Naive thymus-derived CD8-positive, alpha-beta T cell (primary cell): Measurements from ENCODE around the gene HAPSTR1. TPM values are rescaled to one million over a fixed set of nuclear protein-coding genes. Genes with fewer than 3 reads are reported as not detected.

Source experiments
- ATAC-seq, 2 donors: fragments of 150-1000 bp; cut with Tn5 transposase in 1 of 2; sonication (Bioruptor Pico), chemical (Tn5 transposase) in 1 of 2; 1 replicate in 1 of 2; 2 replicates in 1 of 2; pipeline ENCODE4 v1.10.0; 2021; ENCODE audit warnings: mild to moderate bottlenecking in 2 of 2, moderate library complexity in 2 of 2
- POLR2A ChIA-PET: fragments of 350-600 bp; sonication (Branson Sonifier 250); formaldehyde crosslinking; loops from one replicate; lab custom pipeline; 2021; ENCODE audit warnings: antibody characterized with exemption; lab: Charles Lee
- DNase-seq, 10 donors: peaks; one replicate each; pipeline versions ENCODE4 v3.0.0 to v3.0.0-alpha.2; 2020 to 2022
- H3K27ac Mint-ChIP-seq, 10 donors: one replicate each; pipeline ENCODE4 v1.8.0; 2020 to 2022; ENCODE audit warnings: mild to moderate bottlenecking in 10 of 10, mixed read lengths in 10 of 10, moderate library complexity in 4 of 10, inconsistent platforms in 1 of 10
- H3K27me3 Mint-ChIP-seq, 5 donors: one replicate each; pipeline ENCODE4 v1.8.0; 2021 to 2022; ENCODE audit warnings: mixed read lengths in 5 of 5
- H3K36me3 Mint-ChIP-seq, 3 donors: one replicate each; pipeline ENCODE4 v1.8.0; 2020 to 2022; ENCODE audit warnings: mixed read lengths in 3 of 3, mild to moderate bottlenecking in 2 of 3, inconsistent platforms in 1 of 3
- H3K4me1 Mint-ChIP-seq, 4 donors: one replicate each; pipeline ENCODE4 v1.8.0; 2021 to 2022; ENCODE audit warnings: mixed read lengths in 4 of 4
- H3K4me3 Mint-ChIP-seq, 10 donors: one replicate each; pipeline ENCODE4 v1.8.0; 2020 to 2022; ENCODE audit warnings: mild to moderate bottlenecking in 10 of 10, mixed read lengths in 10 of 10, moderate library complexity in 6 of 10, inconsistent platforms in 1 of 10
- H3K9me3 Mint-ChIP-seq, 9 donors: one replicate each; pipeline ENCODE4 v1.8.0; 2020 to 2022; ENCODE audit warnings: mixed read lengths in 9 of 9, mild to moderate bottlenecking in 3 of 9, inconsistent platforms in 1 of 9, moderate library complexity in 1 of 9
- polyA plus RNA-seq, 3 donors: library from polyadenylated mRNA; unstranded; fragments of 300-500 nt; fragmentation: Illumina TruSeq; gene quantifications; one replicate each; pipeline ENCODE4 v1.2.3, GENCODE V29; 2021
- total RNA-seq, 8 experiments: library from RNA in 2 of 8; stranded (reverse) in 2 of 8; gene quantifications; one replicate each; pipeline ENCODE4 v1.2.3 and lab custom pipeline; 2021 to 2026

Gene HAPSTR1
- total and polyA plus RNA-seq, 5 experiments from 2014 or later = 9.9 to 102 (median 16.5) TPM

GRCh38 chr16:9054460-9054859 lies 37.0 kb upstream of the HAPSTR1 start:
- POLR2A ChIA-PET = no interaction called here
- Mint-ChIP-seq H3K36me3 (no peaks in the 10 kb centered on the region), H3K9me3 (no peaks in the 10 kb centered on the region), H3K27me3 (peaks cover 2 to 19% (median 5%) of the 10 kb centered on the region in 5 donors), H3K4me1 (no peaks in the 10 kb centered on the region), H3K4me3 (no peak overlapping the region), H3K27ac (no peak overlapping the region)
- ATAC-seq = no peak
- no peak for DNase-seq

- DNase-seq = no peak
- POLR2A ChIA-PET = no interaction called here
- H3K9me3 Mint-ChIP-seq = no peaks in the 10 kb centered on the region
- H3K4me3 Mint-ChIP-seq = no peak overlapping the region
- no peak for ATAC-seq
- H3K27ac Mint-ChIP-seq = no peak overlapping the region
- H3K36me3 Mint-ChIP-seq = no peaks in the 10 kb centered on the region
- no peaks in the 10 kb centered on the region for H3K4me1 Mint-ChIP-seq
- peaks cover 2 to 19% (median 5%) of the 10 kb centered on the region in 5 donors for H3K27me3 Mint-ChIP-seq
These were observed 36.3 kb upstream of the HAPSTR1 start for GRCh38 chr16:9055115-9055514.

- H3K27me3 Mint-ChIP-seq = peaks cover 2 to 19% (median 5%) of the 10 kb centered on the region in 5 donors
- H3K4me1 Mint-ChIP-seq = no peaks in the 10 kb centered on the region
- no peaks in the 10 kb centered on the region for H3K9me3 Mint-ChIP-seq
- no peaks in the 10 kb centered on the region for H3K36me3 Mint-ChIP-seq
- no peak for DNase-seq
- POLR2A ChIA-PET = interaction anchor here (0.7 kb wide), 1 partner anchor 269 kb away, joined by 4 read pairs; no protein-coding TSS in a partner anchor
- no peak for ATAC-seq
- no peak overlapping the region for H3K27ac Mint-ChIP-seq
- no peak overlapping the region for H3K4me3 Mint-ChIP-seq
These were observed 35.8 kb upstream of the HAPSTR1 start for GRCh38 chr16:9055661-9056060.

GRCh38 chr16:9056061-9056460 lies 35.4 kb upstream of the HAPSTR1 start:
- no peak for ATAC-seq

GRCh38 chr16:9058211-9058610 lies 33.2 kb upstream of the HAPSTR1 start:
- Mint-ChIP-seq H3K36me3 (no peaks in the 10 kb centered on the region), H3K4me1 (peaks cover 7 to 11% (median 8%) of the 10 kb centered on the region in 4 donors)

More at GRCh38 chr16:9056061-9056460, 35.4 kb upstream of the HAPSTR1 start:
- no peaks in the 10 kb centered on the region for H3K9me3 Mint-ChIP-seq
- DNase-seq = no peak
- POLR2A ChIA-PET = interaction anchor here (0.7 kb wide), 1 partner anchor 270 kb away, joined by 4 read pairs; no protein-coding TSS in a partner anchor
- peaks cover 1 to 2% (median 1%) of the 10 kb centered on the region in 4 donors for H3K4me1 Mint-ChIP-seq
- peaks cover 2 to 19% (median 5%) of the 10 kb centered on the region in 5 donors for H3K27me3 Mint-ChIP-seq
- H3K36me3 Mint-ChIP-seq = no peaks in the 10 kb centered on the region
- H3K27ac Mint-ChIP-seq = no peak overlapping the region
- H3K4me3 Mint-ChIP-seq = no peak overlapping the region

GRCh38 chr16:9060225-9060624 lies 31.2 kb upstream of the HAPSTR1 start:
- H3K27ac Mint-ChIP-seq = no peak overlapping the region
- H3K27me3 Mint-ChIP-seq = peaks cover 0 to 1% (median 0%) of the 10 kb centered on the region in 5 donors
- H3K9me3 Mint-ChIP-seq = no peaks in the 10 kb centered on the region
- DNase-seq (no peak), ATAC-seq (no peak)
- no peak overlapping the region for H3K4me3 Mint-ChIP-seq
- peaks cover 7 to 11% (median 8%) of the 10 kb centered on the region in 4 donors for H3K4me1 Mint-ChIP-seq
- H3K36me3 Mint-ChIP-seq = no peaks in the 10 kb centered on the region
- POLR2A ChIA-PET = no interaction called here

More at GRCh38 chr16:9058211-9058610, 33.2 kb upstream of the HAPSTR1 start:
- POLR2A ChIA-PET = no interaction called here
- Mint-ChIP-seq H3K9me3 (no peaks in the 10 kb centered on the region), H3K27ac (peak overlapping the region in 1 of 10 donors; percentile 11), H3K27me3 (peaks cover 2 to 6% (median 4%) of the 10 kb centered on the region in 5 donors), H3K4me3 (no peak overlapping the region)
- no peak for ATAC-seq
- DNase-seq = no peak

- peaks cover 7 to 11% (median 8%) of the 10 kb centered on the region in 4 donors for H3K4me1 Mint-ChIP-seq
- no peak for ATAC-seq
- H3K9me3 Mint-ChIP-seq = no peaks in the 10 kb centered on the region
- DNase-seq = no peak
- peaks cover 0 to 1% (median 0%) of the 10 kb centered on the region in 5 donors for H3K27me3 Mint-ChIP-seq
- no peak overlapping the region for H3K4me3 Mint-ChIP-seq
- H3K36me3 Mint-ChIP-seq = no peaks in the 10 kb centered on the region
- POLR2A ChIA-PET = no interaction called here
- peak overlapping the region in 2 of 10 donors; percentile 10 to 73 for H3K27ac Mint-ChIP-seq
These were observed 30.1 kb upstream of the HAPSTR1 start for GRCh38 chr16:9061358-9061813.

- no peak for DNase-seq
- no peak for ATAC-seq
- Mint-ChIP-seq H3K4me3 (no peak overlapping the region), H3K4me1 (peaks cover 7 to 11% (median 8%) of the 10 kb centered on the region in 4 donors), H3K27me3 (peaks cover 0 to 1% (median 0%) of the 10 kb centered on the region in 5 donors), H3K9me3 (no peaks in the 10 kb centered on the region), H3K36me3 (no peaks in the 10 kb centered on the region), H3K27ac (no peak overlapping the region)
- POLR2A ChIA-PET = no interaction called here
These were observed 29.1 kb upstream of the HAPSTR1 start for GRCh38 chr16:9062301-9062700.

GRCh38 chr16:9065077-9065476 lies 26.4 kb upstream of the HAPSTR1 start:
- peaks cover 0 to 3% (median 0%) of the 10 kb centered on the region in 9 donors for H3K9me3 Mint-ChIP-seq
- POLR2A ChIA-PET = interaction anchor here (0.6 kb wide), 1 partner anchor 24 kb away, joined by 6 read pairs; no protein-coding TSS in a partner anchor
- peaks cover 7 to 11% (median 8%) of the 10 kb centered on the region in 4 donors for H3K4me1 Mint-ChIP-seq
- DNase-seq (no peak), ATAC-seq (no peak)
- peaks cover 0 to 3% (median 0%) of the 10 kb centered on the region in 3 donors for H3K36me3 Mint-ChIP-seq
- no peak overlapping the region for H3K4me3 Mint-ChIP-seq
- no peak overlapping the region for H3K27ac Mint-ChIP-seq
- H3K27me3 Mint-ChIP-seq = peaks cover 0 to 1% (median 0%) of the 10 kb centered on the region in 5 donors

- H3K27ac Mint-ChIP-seq = no peak overlapping the region
- POLR2A ChIA-PET = no interaction called here
- ATAC-seq (no peak), DNase-seq (no peak)
- H3K4me3 Mint-ChIP-seq = no peak overlapping the region
- H3K27me3 Mint-ChIP-seq = no peaks in the 10 kb centered on the region
- peaks cover 0 to 3% (median 0%) of the 10 kb centered on the region in 3 donors for H3K36me3 Mint-ChIP-seq
- H3K9me3 Mint-ChIP-seq = peaks cover 0 to 3% (median 0%) of the 10 kb centered on the region in 9 donors
- peaks cover 3 to 10% (median 8%) of the 10 kb centered on the region in 4 donors for H3K4me1 Mint-ChIP-seq
These were observed 22.6 kb upstream of the HAPSTR1 start for GRCh38 chr16:9068886-9069285.

- POLR2A ChIA-PET = no interaction called here
- DNase-seq = no peak
- H3K9me3 Mint-ChIP-seq = peaks cover 0 to 3% (median 0%) of the 10 kb centered on the region in 9 donors
- H3K27ac Mint-ChIP-seq = peak overlapping the region in 2 of 10 donors; percentile 4 to 30
- H3K27me3 Mint-ChIP-seq = no peaks in the 10 kb centered on the region
- peaks cover 0 to 3% (median 0%) of the 10 kb centered on the region in 3 donors for H3K36me3 Mint-ChIP-seq
- H3K4me1 Mint-ChIP-seq = peaks cover 3 to 10% (median 8%) of the 10 kb centered on the region in 4 donors
- no peak for ATAC-seq
- no peak overlapping the region for H3K4me3 Mint-ChIP-seq
These were observed 21.2 kb upstream of the HAPSTR1 start for GRCh38 chr16:9070254-9070653.

GRCh38 chr16:9071377-9071776 lies 20.1 kb upstream of the HAPSTR1 start:
- no peaks in the 10 kb centered on the region for H3K27me3 Mint-ChIP-seq
- POLR2A ChIA-PET = no interaction called here
- H3K4me3 Mint-ChIP-seq = no peak overlapping the region
- no peak overlapping the region for H3K27ac Mint-ChIP-seq
- no peak for DNase-seq
- peaks cover 0 to 3% (median 0%) of the 10 kb centered on the region in 9 donors for H3K9me3 Mint-ChIP-seq
- H3K36me3 Mint-ChIP-seq = peaks cover 0 to 3% (median 0%) of the 10 kb centered on the region in 3 donors
- ATAC-seq = no peak
- H3K4me1 Mint-ChIP-seq = peaks cover 3 to 10% (median 8%) of the 10 kb centered on the region in 4 donors

GRCh38 chr16:9072806-9073341 lies 18.6 kb upstream of the HAPSTR1 start:
- ATAC-seq (peak in 1 of 2 donors; percentile 27), DNase-seq (no peak)
- Mint-ChIP-seq H3K27ac (peak overlapping the region in 3 of 10 donors; percentile 6 to 63 (median 23)), H3K4me3 (no peak overlapping the region), H3K27me3 (no peaks in the 10 kb centered on the region), H3K9me3 (peaks cover 0 to 9% (median 0%) of the 10 kb centered on the region in 9 donors), H3K36me3 (peaks cover 0 to 3% (median 0%) of the 10 kb centered on the region in 3 donors), H3K4me1 (peaks cover 4 to 19% (median 8%) of the 10 kb centered on the region in 4 donors)
- POLR2A ChIA-PET = interaction anchor here (0.7 to 1.3 kb wide), 2 partner anchors 19 to 274 kb away, joined by 4 read pairs; partner anchors contain the start of gene HAPSTR1
